ENCODE measurements around the gene ITGB2. TPM values are rescaled to one million over a fixed set of nuclear protein-coding genes. Genes with fewer than 3 reads are reported as not detected.

The ITGB2 gene
- total RNA-seq, 1 donor from 2014 or later = 65.5 TPM

- TF ChIP-seq, protein P1, sequence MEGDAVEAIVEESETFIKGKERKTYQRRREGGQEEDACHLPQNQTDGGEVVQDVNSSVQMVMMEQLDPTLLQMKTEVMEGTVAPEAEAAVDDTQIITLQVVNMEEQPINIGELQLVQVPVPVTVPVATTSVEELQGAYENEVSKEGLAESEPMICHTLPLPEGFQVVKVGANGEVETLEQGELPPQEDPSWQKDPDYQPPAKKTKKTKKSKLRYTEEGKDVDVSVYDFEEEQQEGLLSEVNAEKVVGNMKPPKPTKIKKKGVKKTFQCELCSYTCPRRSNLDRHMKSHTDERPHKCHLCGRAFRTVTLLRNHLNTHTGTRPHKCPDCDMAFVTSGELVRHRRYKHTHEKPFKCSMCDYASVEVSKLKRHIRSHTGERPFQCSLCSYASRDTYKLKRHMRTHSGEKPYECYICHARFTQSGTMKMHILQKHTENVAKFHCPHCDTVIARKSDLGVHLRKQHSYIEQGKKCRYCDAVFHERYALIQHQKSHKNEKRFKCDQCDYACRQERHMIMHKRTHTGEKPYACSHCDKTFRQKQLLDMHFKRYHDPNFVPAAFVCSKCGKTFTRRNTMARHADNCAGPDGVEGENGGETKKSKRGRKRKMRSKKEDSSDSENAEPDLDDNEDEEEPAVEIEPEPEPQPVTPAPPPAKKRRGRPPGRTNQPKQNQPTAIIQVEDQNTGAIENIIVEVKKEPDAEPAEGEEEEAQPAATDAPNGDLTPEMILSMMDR (IDR thresholded peaks at IDR 0.05) = no peak
- Histone ChIP-seq H3K36me3 (no peaks in the 10 kb centered on the region), H3K9me3 (no peaks in the 10 kb centered on the region), H3K4me3 (peak overlapping the region in 1 of 2 donors; percentile 6), H3K27ac (no peak overlapping the region), H3K27me3 (peaks cover 12% of the 10 kb centered on the region), H3K4me1 (peaks cover 17 to 30% of the 10 kb centered on the region in 2 donors)
- no peak for DNase-seq (ENCODE audit: low spot score in 2 of 2)
- intact Hi-C loops (cut with DNase I) = no loop called here
Measured at GRCh38 chr21:44927587-44928461, 7.1 kb upstream of the ITGB2 start.

DNA sequence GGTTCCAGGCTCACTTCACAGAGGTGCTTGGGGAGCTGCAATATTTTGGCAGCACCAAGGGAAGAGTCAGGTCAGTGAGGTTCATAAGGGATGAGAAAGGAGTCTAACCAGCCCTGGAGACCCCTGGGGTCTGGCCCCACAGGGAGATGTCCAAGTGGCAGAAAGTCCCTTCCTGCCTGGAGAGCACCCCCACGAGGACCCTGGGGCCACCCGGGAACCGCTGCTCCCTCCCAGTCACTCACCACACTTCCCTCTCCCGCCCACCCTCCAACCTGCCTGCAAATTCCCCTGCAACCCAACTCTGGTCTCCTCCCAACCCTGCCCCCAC, 6.5 kb upstream of the ITGB2 start:
- TF ChIP-seq, protein P1 (IDR thresholded peaks at IDR 0.05) = no peak
- intact Hi-C loops (cut with DNase I) = no loop called here
- H3K9me3 ChIP-seq = no peaks in the 10 kb centered on the region
- no peaks in the 10 kb centered on the region for H3K36me3 ChIP-seq
- H3K27ac ChIP-seq = no peak overlapping the region
- DNase-seq (ENCODE audit: low spot score in 2 of 2) = no peak
- H3K27me3 ChIP-seq = peaks cover 6% of the 10 kb centered on the region
- peaks cover 11 to 24% of the 10 kb centered on the region in 2 donors for H3K4me1 ChIP-seq
- no peak overlapping the region for H3K4me3 ChIP-seq

DNA sequence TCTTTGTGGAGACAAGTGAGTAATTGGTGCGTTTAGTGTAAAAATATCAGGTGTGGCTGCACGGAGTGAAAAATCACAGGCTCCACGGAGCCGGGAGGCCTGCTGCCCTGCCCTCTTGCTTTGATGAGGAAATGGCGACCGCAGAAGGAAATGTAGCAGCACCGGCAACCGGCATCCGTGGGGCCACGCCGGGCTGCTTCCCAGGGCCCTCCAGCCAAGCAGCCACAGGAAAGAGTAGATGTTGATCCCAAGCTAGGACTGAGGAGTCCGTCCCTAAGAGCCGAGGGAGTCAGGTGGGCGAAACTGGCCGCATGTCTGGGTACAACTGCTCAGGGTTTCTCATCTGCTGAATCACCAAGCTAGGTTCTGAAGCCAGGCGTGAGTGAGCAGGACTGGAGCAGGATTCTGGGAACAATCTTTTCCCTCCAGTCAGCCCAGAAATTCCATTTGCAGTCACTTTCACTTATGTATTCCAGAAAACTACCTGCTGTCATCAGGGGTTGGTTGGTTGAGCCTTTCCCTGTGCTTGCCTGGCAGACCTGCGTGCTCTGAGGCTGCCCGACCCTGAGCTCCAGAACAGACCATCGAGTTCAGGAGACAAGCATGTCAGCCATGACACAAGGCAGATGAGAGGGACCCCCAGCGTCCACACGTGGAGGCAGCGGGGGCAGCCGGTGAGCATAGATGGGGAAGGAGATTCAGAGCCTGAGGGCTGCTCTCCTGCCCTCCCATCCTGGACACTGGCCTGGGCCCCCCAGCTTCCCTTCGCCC, 5.8 kb upstream of the ITGB2 start:
- no peak for DNase-seq (ENCODE audit: low spot score in 2 of 2)
- no peak overlapping the region for H3K4me3 ChIP-seq
- H3K36me3 ChIP-seq = no peaks in the 10 kb centered on the region
- no peaks in the 10 kb centered on the region for H3K27me3 ChIP-seq
- H3K27ac ChIP-seq = no peak overlapping the region
- no peaks in the 10 kb centered on the region for H3K9me3 ChIP-seq
- peaks cover 4 to 17% of the 10 kb centered on the region in 2 donors for H3K4me1 ChIP-seq
- intact Hi-C loops (cut with DNase I) = no loop called here
- TF ChIP-seq, protein P1 (IDR thresholded peaks at IDR 0.05) = no peak

GRCh38 chr21:44925378-44925755, 4.7 kb upstream of the ITGB2 start:
- Histone ChIP-seq H3K9me3 (no peaks in the 10 kb centered on the region), H3K4me3 (no peak overlapping the region), H3K4me1 (peaks cover 0 to 12% of the 10 kb centered on the region in 2 donors), H3K27ac (peak overlapping the region; percentile 20 to 23), H3K36me3 (no peaks in the 10 kb centered on the region), H3K27me3 (no peaks in the 10 kb centered on the region)
- no peak for DNase-seq (ENCODE audit: low spot score in 2 of 2)
- intact Hi-C loops (cut with DNase I) = no loop called here
- TF ChIP-seq, protein P1 (IDR thresholded peaks at IDR 0.05) = no peak

DNA sequence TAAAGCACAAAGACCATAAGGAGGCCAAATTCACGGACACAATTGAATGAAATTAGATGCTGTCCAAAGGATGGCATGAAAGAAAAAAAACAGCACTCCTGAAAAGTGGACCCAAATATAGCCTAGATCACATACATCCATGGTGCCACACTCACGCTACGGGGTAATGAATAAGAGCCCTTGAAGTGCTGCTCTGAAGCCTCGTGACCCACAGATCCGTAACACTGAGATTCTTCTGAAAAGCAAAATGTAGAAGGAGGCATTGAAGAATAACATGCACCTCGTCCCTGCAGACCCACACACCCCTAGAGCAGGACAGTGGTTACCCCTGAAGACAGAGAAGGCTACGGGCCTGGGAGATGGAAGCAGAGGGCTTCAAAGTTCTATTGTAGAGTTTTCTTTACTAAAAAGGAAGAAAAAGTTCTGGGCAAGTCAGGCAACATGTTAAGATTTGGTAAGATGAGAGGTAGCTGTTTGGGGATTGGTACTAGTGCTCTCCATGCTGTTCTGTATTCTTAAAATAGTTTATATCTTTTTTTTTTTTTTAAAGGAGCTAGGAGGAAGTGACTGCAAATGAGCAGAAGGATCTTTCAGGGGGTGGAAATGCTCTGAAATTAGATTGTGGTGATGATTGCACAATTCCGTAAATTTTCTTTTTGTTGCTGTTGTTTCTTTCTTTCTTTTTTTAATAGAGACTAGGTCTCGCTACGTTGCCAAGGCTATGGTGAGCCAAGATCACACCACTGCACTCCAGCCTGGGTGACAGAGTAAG, 4.1 kb upstream of the ITGB2 start:
- H3K4me3 ChIP-seq = no peak overlapping the region
- H3K27ac ChIP-seq = peak overlapping the region; percentile 20 to 23
- no peak for DNase-seq (ENCODE audit: low spot score in 2 of 2)
- H3K36me3 ChIP-seq = no peaks in the 10 kb centered on the region
- H3K27me3 ChIP-seq = no peaks in the 10 kb centered on the region
- H3K4me1 ChIP-seq = peaks cover 0 to 12% of the 10 kb centered on the region in 2 donors
- TF ChIP-seq, protein P1 (IDR thresholded peaks at IDR 0.05) = no peak
- H3K9me3 ChIP-seq = no peaks in the 10 kb centered on the region
- intact Hi-C loops (cut with DNase I) = no loop called here
